Left renal cortex interstitium (tissue), 4 donors: ENCODE data around the gene STAT6. TPM values are rescaled to one million over a fixed set of nuclear protein-coding genes. Genes with fewer than 3 reads are reported as not detected.

Experiments
- DNase-seq, 4 donors: peaks; one replicate each; pipeline ENCODE4 v3.0.0-alpha.2; 2013; ENCODE audit warnings: low read depth in 4 of 4, low spot score in 2 of 4, missing footprints in 1 of 4
- polyA plus RNA-seq, 4 donors: library from polyadenylated mRNA; unstranded; fragments of 120-200 nt; gene quantifications; one replicate each; pipeline ENCODE4 v1.2.1, GENCODE V29; 2013; ENCODE audit not compliant: insufficient read length in 4 of 4

The STAT6 gene
- polyA plus RNA-seq, 4 donors, result 77.1 to 139 (median 108) TPM

GRCh38 chr12:57104292-57104910, 6.8 kb downstream of the STAT6 start:
- DNase-seq, result no peak

GRCh38 chr12:57103856-57104255, 7.3 kb downstream of the STAT6 start:
- DNase-seq, result no peak

GRCh38 chr12:57101892-57102695, 9.1 kb downstream of the STAT6 start:
- DNase-seq, result no peak

- no peak for DNase-seq
These were observed 11.4 kb downstream of the STAT6 start for GRCh38 chr12:57099766-57100165.

GRCh38 chr12:57099047-57099714, 12.0 kb downstream of the STAT6 start:
- DNase-seq, result no peak

- DNase-seq, result no peak
These were observed 12.6 kb downstream of the STAT6 start for GRCh38 chr12:57098546-57098945.

GRCh38 chr12:57097554-57097835, 13.7 kb downstream of the STAT6 start:
- DNase-seq, result no peak

GRCh38 chr12:57096748-57097553, 14.2 kb downstream of the STAT6 start:
- no peak for DNase-seq

- DNase-seq, result no peak
These were observed 15.0 kb downstream of the STAT6 start for GRCh38 chr12:57096099-57096572.

GRCh38 chr12:57095440-57095839, 15.7 kb downstream of the STAT6 start:
- no peak for DNase-seq

- DNase-seq, result no peak
These were observed 16.7 kb downstream of the STAT6 start for GRCh38 chr12:57094208-57095160.

- DNase-seq, result no peak
These were observed 17.6 kb downstream of the STAT6 start for GRCh38 chr12:57093415-57094207.

- no peak for DNase-seq
These were observed 18.2 kb downstream of the STAT6 start for GRCh38 chr12:57092876-57093414.

GRCh38 chr12:57092529-57092862, 18.7 kb downstream of the STAT6 start:
- DNase-seq, result no peak

GRCh38 chr12:57091638-57092528, 19.3 kb downstream of the STAT6 start:
- no peak for DNase-seq

GRCh38 chr12:57090924-57091637, 20.1 kb downstream of the STAT6 start:
- DNase-seq, result no peak

- no peak for DNase-seq
These were observed 20.7 kb downstream of the STAT6 start for GRCh38 chr12:57090490-57090889.
